ACC112 (cell line): ENCODE data around the gene PNPLA8.

Experiments used
- H2AFZ ChIP-seq: fragments of 200-600 bp; sonication (generic); one replicate; pipeline ENCODE4 v1.6.0; 2017; ENCODE audit warnings: antibody characterized with exemption, low read length; ENCODE audit not compliant: unreplicated experiment
- H3K27ac ChIP-seq: fragments of 200-600 bp; sonication (generic); 2 replicates; pipeline ENCODE4 v1.5.1; 2014; ENCODE audit warnings: low read depth, mild to moderate bottlenecking, antibody characterized with exemption, low read length, moderate library complexity
- H3K27me3 ChIP-seq: fragments of 200-600 bp; sonication (generic); 2 replicates; pipeline ENCODE4 v1.6.1; 2014; ENCODE audit warnings: mild to moderate bottlenecking, antibody characterized with exemption, low read length, moderate library complexity, mixed read lengths; ENCODE audit not compliant: insufficient read depth
- H3K36me3 ChIP-seq: fragments of 200-600 bp; sonication (generic); 2 replicates; pipeline ENCODE4 v1.6.1; 2016; ENCODE audit warnings: mild to moderate bottlenecking, antibody characterized with exemption, low read length, moderate library complexity, mixed read lengths; ENCODE audit not compliant: insufficient read depth
- H3K4me1 ChIP-seq: fragments of 200-600 bp; sonication (generic); one replicate; pipeline ENCODE4 v1.6.1; 2016; ENCODE audit warnings: low read length, mixed read lengths; ENCODE audit not compliant: insufficient read depth, unreplicated experiment, control insufficient read depth
- H3K4me3 ChIP-seq: fragments of 200-600 bp; sonication (generic); 2 replicates; pipeline ENCODE4 v1.5.1; 2014; ENCODE audit warnings: mild to moderate bottlenecking, low read depth, low read length
- H3K79me2 ChIP-seq: fragments of 200-600 bp; sonication (generic); one replicate; pipeline ENCODE4 v1.6.0; 2016; ENCODE audit warnings: low read length; ENCODE audit not compliant: control insufficient read depth, unreplicated experiment, insufficient read depth

The PNPLA8 gene

GRCh38 chr7:108441392-108441955 lies 84.5 kb downstream of the PNPLA8 start:
- Histone ChIP-seq H3K27me3 (no peaks in the 10 kb centered on the region), H3K27ac (no peak overlapping the region), H3K4me3 (no peak overlapping the region), H3K4me1 (no peaks in the 10 kb centered on the region), H2AFZ (no peak overlapping the region), H3K79me2 (peaks cover 5% of the 10 kb centered on the region), H3K36me3 (no peaks in the 10 kb centered on the region)

GRCh38 chr7:108440613-108441012 lies 85.3 kb downstream of the PNPLA8 start:
- no peak overlapping the region for H3K27ac ChIP-seq

GRCh38 chr7:108436906-108437305 lies 89.0 kb downstream of the PNPLA8 start:
- Histone ChIP-seq H3K79me2 (peaks cover 8% of the 10 kb centered on the region), H3K4me3 (no peak overlapping the region), H3K27me3 (no peaks in the 10 kb centered on the region), H3K27ac (no peak overlapping the region), H3K36me3 (no peaks in the 10 kb centered on the region), H2AFZ (no peak overlapping the region), H3K4me1 (peaks cover 6% of the 10 kb centered on the region)

More at GRCh38 chr7:108440613-108441012, 85.3 kb downstream of the PNPLA8 start:
- no peaks in the 10 kb centered on the region for H3K36me3 ChIP-seq
- H3K27me3 ChIP-seq: no peaks in the 10 kb centered on the region
- H3K79me2 ChIP-seq: peaks cover 5% of the 10 kb centered on the region
- H2AFZ ChIP-seq: no peak overlapping the region
- no peak overlapping the region for H3K4me3 ChIP-seq
- no peaks in the 10 kb centered on the region for H3K4me1 ChIP-seq

- Histone ChIP-seq H3K4me3 (no peak overlapping the region), H3K4me1 (peaks cover 9% of the 10 kb centered on the region), H3K27me3 (no peaks in the 10 kb centered on the region), H3K79me2 (peaks cover 8% of the 10 kb centered on the region), H3K36me3 (no peaks in the 10 kb centered on the region), H2AFZ (no peak overlapping the region), H3K27ac (no peak overlapping the region)
Observed at GRCh38 chr7:108434010-108434409, 91.9 kb downstream of the PNPLA8 start.

GRCh38 chr7:108431099-108431498 lies 94.8 kb downstream of the PNPLA8 start:
- H3K4me1 ChIP-seq: peaks cover 9% of the 10 kb centered on the region
- no peaks in the 10 kb centered on the region for H3K36me3 ChIP-seq
- H3K79me2 ChIP-seq: peaks cover 3% of the 10 kb centered on the region
- no peak overlapping the region for H3K27ac ChIP-seq
- H3K4me3 ChIP-seq: no peak overlapping the region
- H2AFZ ChIP-seq: no peak overlapping the region
- no peaks in the 10 kb centered on the region for H3K27me3 ChIP-seq

GRCh38 chr7:108430664-108431063 lies 95.3 kb downstream of the PNPLA8 start:
- Histone ChIP-seq H3K4me3 (no peak overlapping the region), H3K27me3 (no peaks in the 10 kb centered on the region), H3K79me2 (peaks cover 3% of the 10 kb centered on the region), H3K36me3 (no peaks in the 10 kb centered on the region), H3K4me1 (peaks cover 9% of the 10 kb centered on the region), H2AFZ (no peak overlapping the region), H3K27ac (no peak overlapping the region)

GRCh38 chr7:108427766-108428165 lies 98.2 kb downstream of the PNPLA8 start:
- Histone ChIP-seq H3K79me2 (no peaks in the 10 kb centered on the region), H3K36me3 (no peaks in the 10 kb centered on the region), H2AFZ (no peak overlapping the region), H3K27me3 (no peaks in the 10 kb centered on the region), H3K27ac (no peak overlapping the region), H3K4me3 (no peak overlapping the region), H3K4me1 (peaks cover 3% of the 10 kb centered on the region)

- Histone ChIP-seq H2AFZ (no peak overlapping the region), H3K27ac (no peak overlapping the region), H3K4me1 (peaks cover 2% of the 10 kb centered on the region), H3K4me3 (no peak overlapping the region), H3K36me3 (no peaks in the 10 kb centered on the region), H3K79me2 (no peaks in the 10 kb centered on the region), H3K27me3 (no peaks in the 10 kb centered on the region)
Observed at GRCh38 chr7:108425714-108426275, 100.1 kb downstream of the PNPLA8 start.

GRCh38 chr7:108424013-108424412 lies 101.9 kb downstream of the PNPLA8 start:
- no peak overlapping the region for H3K27ac ChIP-seq
- H3K4me1 ChIP-seq: peaks cover 3% of the 10 kb centered on the region
- no peaks in the 10 kb centered on the region for H3K27me3 ChIP-seq
- H3K4me3 ChIP-seq: no peak overlapping the region
- no peaks in the 10 kb centered on the region for H3K79me2 ChIP-seq
- no peak overlapping the region for H2AFZ ChIP-seq
- no peaks in the 10 kb centered on the region for H3K36me3 ChIP-seq

GRCh38 chr7:108423089-108423989 lies 102.6 kb downstream of the PNPLA8 start:
- no peak overlapping the region for H3K27ac ChIP-seq
- peaks cover 3% of the 10 kb centered on the region for H3K4me1 ChIP-seq
- H3K36me3 ChIP-seq: no peaks in the 10 kb centered on the region
- no peak overlapping the region for H2AFZ ChIP-seq
- no peak overlapping the region for H3K4me3 ChIP-seq
- no peaks in the 10 kb centered on the region for H3K27me3 ChIP-seq
- H3K79me2 ChIP-seq: no peaks in the 10 kb centered on the region
